RWPE1 (cell line): ENCODE data around the gene MME.

Experiments used
- CTCF ChIA-PET: fragments of 350-600 bp; sonication (Branson Sonifier 250); formaldehyde crosslinking; extraction: SDS; loops from one replicate; lab custom pipeline; 2021; lab: Yijun Ruan, JAX
- POLR2A ChIA-PET: fragments of 400-600 bp; formaldehyde crosslinking; extraction: SDS; loops from one replicate; lab custom pipeline; 2020; ENCODE audit warnings: antibody characterized with exemption; ENCODE audit not compliant: low non-redundant PET; lab: Yijun Ruan, JAX
- DNase-seq: peaks from one replicate; pipeline ENCODE4 v3.0.0; 2012; ENCODE audit warnings: low spot score
- H3K27ac ChIP-seq: fragments of 450-650 bp; 2 replicates; pipeline ENCODE4 v1.5.1; 2017
- CTCF ChIP-seq: fragments of 450-650 bp; conservative IDR thresholded peaks from 2 replicates; pipeline ENCODE4 v1.5.1; 2017; ENCODE audit warnings: low read depth, mild to moderate bottlenecking

MME gene

GRCh38 chr3:155178810-155179436 is 98.8 kb downstream of the MME start:
- H3K27ac ChIP-seq: no peak overlapping the region
- ChIA-PET CTCF (interaction anchor here (0.6 kb wide), 1 partner anchor 12 kb away, joined by 3 read pairs; no protein-coding TSS in a partner anchor), POLR2A (no interaction called here)
- no peak for TF ChIP-seq CTCF
- DNase-seq: no peak

- ChIA-PET CTCF (no interaction called here), POLR2A (no interaction called here)
- H3K27ac ChIP-seq: no peak overlapping the region
- no peak for TF ChIP-seq CTCF
- no peak for DNase-seq
Measured at GRCh38 chr3:155179437-155179827, 99.3 kb downstream of the MME start.

GRCh38 chr3:155179966-155180757 is 100.0 kb downstream of the MME start:
- no peak for TF ChIP-seq CTCF
- ChIA-PET CTCF (no interaction called here), POLR2A (no interaction called here)
- H3K27ac ChIP-seq: no peak overlapping the region
- no peak for DNase-seq

- ChIA-PET CTCF (no interaction called here), POLR2A (no interaction called here)
- no peak for TF ChIP-seq CTCF
- H3K27ac ChIP-seq: no peak overlapping the region
- DNase-seq: no peak
Measured at GRCh38 chr3:155182467-155182866, 102.3 kb downstream of the MME start.

- H3K27ac ChIP-seq: no peak overlapping the region
- no peak for TF ChIP-seq CTCF
- CTCF ChIA-PET: interaction anchor here (0.6 to 0.7 kb wide), 3 partner anchors 15 to 139 kb away, joined by 3 to 4 read pairs (median 3); no protein-coding TSS in a partner anchor
- no peak for DNase-seq
- POLR2A ChIA-PET: no interaction called here
Measured at GRCh38 chr3:155184011-155184410, 103.9 kb downstream of the MME start.

GRCh38 chr3:155185631-155186071 is 105.5 kb downstream of the MME start:
- ChIA-PET CTCF (no interaction called here), POLR2A (no interaction called here)
- TF ChIP-seq CTCF: no peak
- DNase-seq: peak; percentile 50
- H3K27ac ChIP-seq: peak overlapping the region; percentile 17; the same call in 1 of the 2 replicates
